ENCODE data around the gene RNASE8. TPM values are rescaled to one million over a fixed set of nuclear protein-coding genes. Genes with fewer than 3 reads are reported as not detected.

The RNASE8 gene
- total RNA-seq, 1 donor from 2014 or later, result not detected

DNA sequence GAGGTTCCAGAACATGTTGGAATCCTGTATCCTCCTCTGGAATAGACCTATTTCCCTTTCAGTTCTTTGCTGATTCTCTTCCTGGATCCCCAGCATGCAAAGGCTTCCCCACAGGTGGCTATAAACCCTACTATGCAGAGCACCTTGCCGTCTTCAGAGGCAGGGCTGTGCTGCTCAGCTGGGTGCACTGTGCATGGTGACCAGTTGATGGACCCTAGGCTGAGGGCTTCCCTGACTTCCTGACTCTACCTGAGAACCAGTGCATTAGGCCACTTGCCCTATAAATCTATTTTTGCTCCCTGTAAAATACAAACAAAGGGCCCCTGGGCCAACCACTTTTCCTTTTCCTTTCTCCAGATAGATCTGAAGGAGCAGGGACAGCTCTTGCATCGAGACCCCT is 26.8 kb downstream of the RNASE8 start:
- Mint-ChIP-seq H3K36me3 (ENCODE audit: low read depth, unreplicated experiment) (peaks cover 25% of the 10 kb centered on the region), H3K9me3 (ENCODE audit: unreplicated experiment) (no peaks in the 10 kb centered on the region), H3K27me3 (ENCODE audit: unreplicated experiment) (peaks cover 27% of the 10 kb centered on the region), H3K27ac (ENCODE audit: unreplicated experiment) (peak overlapping the region; percentile 38), H3K4me1 (ENCODE audit: unreplicated experiment) (peaks cover 19% of the 10 kb centered on the region), H3K4me3 (ENCODE audit: unreplicated experiment) (no peak overlapping the region)
- no peak for DNase-seq (ENCODE audit: low spot score)
- TF ChIP-seq, protein P1, sequence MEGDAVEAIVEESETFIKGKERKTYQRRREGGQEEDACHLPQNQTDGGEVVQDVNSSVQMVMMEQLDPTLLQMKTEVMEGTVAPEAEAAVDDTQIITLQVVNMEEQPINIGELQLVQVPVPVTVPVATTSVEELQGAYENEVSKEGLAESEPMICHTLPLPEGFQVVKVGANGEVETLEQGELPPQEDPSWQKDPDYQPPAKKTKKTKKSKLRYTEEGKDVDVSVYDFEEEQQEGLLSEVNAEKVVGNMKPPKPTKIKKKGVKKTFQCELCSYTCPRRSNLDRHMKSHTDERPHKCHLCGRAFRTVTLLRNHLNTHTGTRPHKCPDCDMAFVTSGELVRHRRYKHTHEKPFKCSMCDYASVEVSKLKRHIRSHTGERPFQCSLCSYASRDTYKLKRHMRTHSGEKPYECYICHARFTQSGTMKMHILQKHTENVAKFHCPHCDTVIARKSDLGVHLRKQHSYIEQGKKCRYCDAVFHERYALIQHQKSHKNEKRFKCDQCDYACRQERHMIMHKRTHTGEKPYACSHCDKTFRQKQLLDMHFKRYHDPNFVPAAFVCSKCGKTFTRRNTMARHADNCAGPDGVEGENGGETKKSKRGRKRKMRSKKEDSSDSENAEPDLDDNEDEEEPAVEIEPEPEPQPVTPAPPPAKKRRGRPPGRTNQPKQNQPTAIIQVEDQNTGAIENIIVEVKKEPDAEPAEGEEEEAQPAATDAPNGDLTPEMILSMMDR (IDR thresholded peaks at IDR 0.05; ENCODE audit: unreplicated experiment), result no peak

DNA sequence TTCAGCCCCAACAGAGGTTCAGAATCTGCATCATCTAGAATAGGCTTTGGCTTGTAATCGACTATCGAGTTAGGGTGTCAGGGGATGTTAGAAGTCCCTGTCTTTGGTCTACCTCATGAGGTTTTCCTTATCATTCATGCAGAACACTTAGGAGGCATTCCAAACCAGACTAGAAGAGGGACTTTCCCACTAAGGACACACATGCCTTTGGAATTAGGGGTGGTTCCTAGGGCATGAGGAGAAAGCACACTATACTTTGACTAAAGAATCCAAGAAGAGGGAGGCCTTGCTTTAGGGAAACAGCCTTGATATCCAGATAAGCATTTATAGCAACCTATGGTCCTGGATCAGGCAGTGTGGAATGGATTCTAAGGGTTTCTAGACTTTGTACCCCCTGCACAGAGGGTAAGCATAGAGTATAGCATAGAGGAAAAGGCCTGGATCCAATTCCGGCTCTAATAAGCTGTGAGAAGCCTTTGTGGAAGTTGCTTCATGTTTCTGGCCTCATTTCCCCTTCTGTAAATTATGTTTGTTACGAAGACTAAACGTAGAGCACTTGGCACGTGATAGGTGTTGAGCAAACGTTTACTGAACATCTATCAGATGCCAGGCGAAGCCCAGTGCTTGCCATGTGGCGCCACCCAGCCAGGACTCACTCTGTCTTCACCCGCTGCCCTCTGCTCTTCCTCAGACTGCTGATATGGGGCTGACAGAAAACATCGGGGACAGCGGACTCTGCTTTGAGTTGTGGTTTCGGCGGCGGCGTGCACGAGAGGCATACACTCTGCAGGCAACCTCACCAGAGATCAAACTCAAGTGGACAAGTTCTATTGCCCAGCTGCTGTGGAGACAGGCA is 27.6 kb downstream of the RNASE8 start:
- Mint-ChIP-seq H3K4me1 (ENCODE audit: unreplicated experiment) (peaks cover 19% of the 10 kb centered on the region), H3K4me3 (ENCODE audit: unreplicated experiment) (no peak overlapping the region), H3K27ac (ENCODE audit: unreplicated experiment) (peak overlapping the region; percentile 84), H3K36me3 (ENCODE audit: low read depth, unreplicated experiment) (peaks cover 23% of the 10 kb centered on the region), H3K9me3 (ENCODE audit: unreplicated experiment) (no peaks in the 10 kb centered on the region), H3K27me3 (ENCODE audit: unreplicated experiment) (peaks cover 27% of the 10 kb centered on the region)
- TF ChIP-seq, protein P1 (IDR thresholded peaks at IDR 0.05; ENCODE audit: unreplicated experiment), result no peak
- no peak for DNase-seq (ENCODE audit: low spot score)

- no peak for DNase-seq (ENCODE audit: low spot score)
- H3K4me3 Mint-ChIP-seq (ENCODE audit: unreplicated experiment), result peak overlapping the region; percentile 66
- peaks cover 29% of the 10 kb centered on the region for H3K36me3 Mint-ChIP-seq (ENCODE audit: low read depth, unreplicated experiment)
- peak overlapping the region; percentile 93 for H3K27ac Mint-ChIP-seq (ENCODE audit: unreplicated experiment)
- no peaks in the 10 kb centered on the region for H3K9me3 Mint-ChIP-seq (ENCODE audit: unreplicated experiment)
- TF ChIP-seq, protein P1 (IDR thresholded peaks at IDR 0.05; ENCODE audit: unreplicated experiment), result no peak
- peaks cover 34% of the 10 kb centered on the region for H3K27me3 Mint-ChIP-seq (ENCODE audit: unreplicated experiment)
- peaks cover 19% of the 10 kb centered on the region for H3K4me1 Mint-ChIP-seq (ENCODE audit: unreplicated experiment)
Measured at GRCh38 chr14:21086908-21087293, 29.3 kb downstream of the RNASE8 start.

DNA sequence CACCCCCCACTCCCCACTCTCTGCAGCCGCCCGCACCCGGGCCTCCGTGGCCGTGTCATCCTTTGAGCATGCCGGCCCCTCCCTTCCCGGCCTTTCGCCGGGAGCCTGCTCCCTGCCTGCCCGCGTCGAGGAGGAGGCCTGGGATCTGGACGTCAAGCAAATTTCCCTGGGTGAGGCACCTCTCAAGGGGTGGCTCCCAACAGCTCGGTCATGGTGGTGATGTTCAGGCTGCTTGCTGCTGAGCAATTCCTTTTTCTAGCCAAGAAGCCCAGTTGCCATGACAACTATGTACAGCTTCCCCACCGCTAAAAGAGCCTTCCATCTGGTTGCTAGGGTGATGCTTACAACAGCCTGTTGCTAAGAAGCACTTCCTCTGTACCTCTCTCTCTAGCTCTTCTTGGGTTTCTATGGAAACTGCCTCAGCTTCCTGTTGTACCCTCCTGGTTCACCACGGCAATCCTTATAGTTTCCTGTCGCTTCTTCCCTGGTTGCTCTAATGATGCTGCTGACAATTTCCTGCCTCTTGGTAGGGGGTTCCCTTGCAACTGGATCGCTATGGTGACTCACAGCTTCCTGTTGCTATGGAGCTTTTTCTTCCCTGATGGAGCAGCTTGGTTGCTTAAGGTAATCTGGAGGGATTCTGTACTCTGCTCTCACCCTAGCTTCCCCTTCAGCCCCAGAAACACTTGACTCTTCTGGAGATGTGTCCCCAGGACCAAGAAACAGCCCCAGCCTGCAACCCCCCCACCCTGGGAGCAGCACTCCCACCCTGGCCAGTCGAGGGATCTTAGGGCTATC is 29.9 kb downstream of the RNASE8 start:
- H3K27me3 Mint-ChIP-seq (ENCODE audit: unreplicated experiment), result peaks cover 30% of the 10 kb centered on the region
- peak; percentile 66 for DNase-seq (ENCODE audit: low spot score)
- H3K36me3 Mint-ChIP-seq (ENCODE audit: low read depth, unreplicated experiment), result peaks cover 26% of the 10 kb centered on the region
- peak overlapping the region; percentile 93 for H3K27ac Mint-ChIP-seq (ENCODE audit: unreplicated experiment)
- H3K4me1 Mint-ChIP-seq (ENCODE audit: unreplicated experiment), result peaks cover 19% of the 10 kb centered on the region
- TF ChIP-seq, protein P1 (IDR thresholded peaks at IDR 0.05; ENCODE audit: unreplicated experiment), result no peak
- H3K4me3 Mint-ChIP-seq (ENCODE audit: unreplicated experiment), result peak overlapping the region; percentile 16
- no peaks in the 10 kb centered on the region for H3K9me3 Mint-ChIP-seq (ENCODE audit: unreplicated experiment)

All from endothelial cell (in vitro differentiated cells).